ENCODE data around the gene USP25.

USP25 gene

GRCh38 chr21:15794277-15794912, 64.6 kb downstream of the USP25 start:
- H4K20me1 ChIP-seq (ENCODE audit: control insufficient read depth, insufficient read depth, low read depth, low read length) = no peaks in the 10 kb centered on the region
- H3K27me3 ChIP-seq (ENCODE audit: control insufficient read depth, low read length) = no peaks in the 10 kb centered on the region
- H3K27ac ChIP-seq (ENCODE audit: low read depth, low read length) = no peak overlapping the region
- no peak overlapping the region for H3K4me3 ChIP-seq (ENCODE audit: low read length)
- no peaks in the 10 kb centered on the region for H3K9me2 ChIP-seq (replicated peaks; ENCODE audit: control insufficient read depth, low read length)
- H3K9me3 ChIP-seq (ENCODE audit: control insufficient read depth, insufficient read depth, low read length) = no peaks in the 10 kb centered on the region
- H3K4me2 ChIP-seq (ENCODE audit: low read length) = no peak overlapping the region
- no peaks in the 10 kb centered on the region for H3F3A ChIP-seq (ENCODE audit: control insufficient read depth, insufficient read depth)
- H3K4me1 ChIP-seq (ENCODE audit: control insufficient read depth, low read length) = no peaks in the 10 kb centered on the region
- H3K36me3 ChIP-seq (ENCODE audit: control insufficient read depth, low read length) = 0 out of 2 replicates have a peak, but pooled peaks cover 3% of the 10 kb centered on the region
- no peaks in the 10 kb centered on the region for H3K79me2 ChIP-seq (ENCODE audit: control insufficient read depth, low read length)
- no peak for TF ChIP-seq EZH2phosphoT487 (IDR thresholded peaks at IDR 0.05; ENCODE audit: borderline replicate concordance, low read length)
- TF ChIP-seq, protein P1, sequence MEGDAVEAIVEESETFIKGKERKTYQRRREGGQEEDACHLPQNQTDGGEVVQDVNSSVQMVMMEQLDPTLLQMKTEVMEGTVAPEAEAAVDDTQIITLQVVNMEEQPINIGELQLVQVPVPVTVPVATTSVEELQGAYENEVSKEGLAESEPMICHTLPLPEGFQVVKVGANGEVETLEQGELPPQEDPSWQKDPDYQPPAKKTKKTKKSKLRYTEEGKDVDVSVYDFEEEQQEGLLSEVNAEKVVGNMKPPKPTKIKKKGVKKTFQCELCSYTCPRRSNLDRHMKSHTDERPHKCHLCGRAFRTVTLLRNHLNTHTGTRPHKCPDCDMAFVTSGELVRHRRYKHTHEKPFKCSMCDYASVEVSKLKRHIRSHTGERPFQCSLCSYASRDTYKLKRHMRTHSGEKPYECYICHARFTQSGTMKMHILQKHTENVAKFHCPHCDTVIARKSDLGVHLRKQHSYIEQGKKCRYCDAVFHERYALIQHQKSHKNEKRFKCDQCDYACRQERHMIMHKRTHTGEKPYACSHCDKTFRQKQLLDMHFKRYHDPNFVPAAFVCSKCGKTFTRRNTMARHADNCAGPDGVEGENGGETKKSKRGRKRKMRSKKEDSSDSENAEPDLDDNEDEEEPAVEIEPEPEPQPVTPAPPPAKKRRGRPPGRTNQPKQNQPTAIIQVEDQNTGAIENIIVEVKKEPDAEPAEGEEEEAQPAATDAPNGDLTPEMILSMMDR (IDR thresholded peaks at IDR 0.05; ENCODE audit: low read depth, low read length, poor library complexity, severe bottlenecking) = no peak

- Histone ChIP-seq H3K27ac (ENCODE audit: low read depth, low read length) (no peak overlapping the region), H3K4me3 (ENCODE audit: low read length) (no peak overlapping the region), H3K36me3 (ENCODE audit: control insufficient read depth, low read length) (0 out of 2 replicates have a peak, but pooled peaks cover 3% of the 10 kb centered on the region), H3F3A (ENCODE audit: control insufficient read depth, insufficient read depth) (no peaks in the 10 kb centered on the region), H3K4me1 (ENCODE audit: control insufficient read depth, low read length) (no peaks in the 10 kb centered on the region), H3K27me3 (ENCODE audit: control insufficient read depth, low read length) (no peaks in the 10 kb centered on the region), H4K20me1 (ENCODE audit: control insufficient read depth, insufficient read depth, low read depth, low read length) (no peaks in the 10 kb centered on the region), H3K9me2 (replicated peaks; ENCODE audit: control insufficient read depth, low read length) (no peaks in the 10 kb centered on the region), H3K9me3 (ENCODE audit: control insufficient read depth, insufficient read depth, low read length) (no peaks in the 10 kb centered on the region), H3K79me2 (ENCODE audit: control insufficient read depth, low read length) (no peaks in the 10 kb centered on the region), H3K4me2 (ENCODE audit: low read length) (no peak overlapping the region)
- no peak for TF ChIP-seq EZH2phosphoT487 (IDR thresholded peaks at IDR 0.05; ENCODE audit: borderline replicate concordance, low read length)
- TF ChIP-seq, protein P1 (IDR thresholded peaks at IDR 0.05; ENCODE audit: low read depth, low read length, poor library complexity, severe bottlenecking) = no peak
These were observed 65.8 kb downstream of the USP25 start for GRCh38 chr21:15795533-15795932.

DNA sequence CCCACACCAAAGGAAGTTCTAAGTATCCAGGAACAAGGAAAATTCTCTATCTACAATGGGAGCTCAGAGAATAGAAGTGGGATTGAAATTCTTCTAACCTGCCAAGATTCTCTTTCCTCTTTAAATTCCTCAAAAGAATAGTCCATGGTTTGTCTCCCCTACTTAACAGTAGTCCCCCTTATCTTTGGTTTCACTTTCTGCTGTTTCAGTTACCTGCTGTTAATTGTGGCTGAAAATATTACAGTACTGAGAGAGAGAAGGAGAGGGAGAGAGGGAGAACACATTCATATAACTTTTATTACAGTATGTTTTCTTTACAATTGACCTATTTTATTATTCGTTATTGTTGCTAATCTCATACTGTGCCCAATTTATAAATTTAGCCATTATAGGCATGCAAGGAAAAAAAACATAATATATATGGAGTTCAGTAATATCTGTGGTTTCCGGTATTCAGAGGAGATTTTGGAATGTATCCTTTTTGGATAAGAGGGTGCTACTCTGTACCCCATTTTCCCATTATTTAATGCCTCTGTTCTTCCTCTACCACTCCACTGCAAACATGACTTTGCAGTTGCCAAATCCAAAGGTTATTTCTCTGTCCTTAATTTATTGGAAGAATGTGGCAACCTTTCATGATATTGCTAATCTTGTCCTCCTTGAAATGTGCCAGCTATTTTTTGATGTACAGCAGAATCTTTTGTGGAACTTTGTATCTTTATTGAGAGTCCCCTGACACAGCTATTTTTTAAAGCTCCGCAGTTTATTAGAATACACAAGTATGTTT, 68.0 kb downstream of the USP25 start:
- H4K20me1 ChIP-seq (ENCODE audit: control insufficient read depth, insufficient read depth, low read depth, low read length) = no peaks in the 10 kb centered on the region
- no peak overlapping the region for H3K4me2 ChIP-seq (ENCODE audit: low read length)
- no peaks in the 10 kb centered on the region for H3K9me3 ChIP-seq (ENCODE audit: control insufficient read depth, insufficient read depth, low read length)

More for the DNA sequence above, 68.0 kb downstream of the USP25 start:
- Histone ChIP-seq H3K27me3 (ENCODE audit: control insufficient read depth, low read length) (no peaks in the 10 kb centered on the region), H3F3A (ENCODE audit: control insufficient read depth, insufficient read depth) (no peaks in the 10 kb centered on the region), H3K79me2 (ENCODE audit: control insufficient read depth, low read length) (no peaks in the 10 kb centered on the region), H3K27ac (ENCODE audit: low read depth, low read length) (no peak overlapping the region), H3K36me3 (ENCODE audit: control insufficient read depth, low read length) (peaks cover 3% of the 10 kb centered on the region; the same call in 1 of the 2 replicates), H3K9me2 (replicated peaks; ENCODE audit: control insufficient read depth, low read length) (no peaks in the 10 kb centered on the region), H3K4me3 (ENCODE audit: low read length) (no peak overlapping the region), H3K4me1 (ENCODE audit: control insufficient read depth, low read length) (no peaks in the 10 kb centered on the region)
- TF ChIP-seq, protein P1 (IDR thresholded peaks at IDR 0.05; ENCODE audit: low read depth, low read length, poor library complexity, severe bottlenecking) = no peak
- no peak for TF ChIP-seq EZH2phosphoT487 (IDR thresholded peaks at IDR 0.05; ENCODE audit: borderline replicate concordance, low read length)

All from DOHH2 (cell line).